Stomach (tissue), 9 donors: ENCODE measurements around the gene ACAD8. TPM values are rescaled to one million over a fixed set of nuclear protein-coding genes. Genes with fewer than 3 reads are reported as not detected.
"Not testable (repeated sequence)": the region's sequence is repeated elsewhere in the genome, so short reads cannot be mapped to it uniquely, and the experiment has no call there.

Source experiments
- DNase-seq, 2 donors: peaks; one replicate each; pipeline versions ENCODE4 v3.0.0 to v3.0.0-alpha.2; 2013 to 2019
- H3K27ac ChIP-seq, 5 donors: fragments of 200-600 bp in 4 of 5; sonication (generic) in 4 of 5; one replicate each; pipeline ENCODE4 v1.5.1; 2013 to 2019; ENCODE audit warnings: mild to moderate bottlenecking in 1 of 5, moderate library complexity in 1 of 5
- H3K27me3 ChIP-seq, 3 donors: fragments of 200-600 bp; sonication (generic); one replicate each; pipeline ENCODE4 v1.5.1; 2017 to 2019; ENCODE audit warnings: mixed run types in 1 of 3
- H3K36me3 ChIP-seq, 4 donors: fragments of 200-600 bp; sonication (generic); 1 replicate in 3 of 4; 2 replicates in 1 of 4; pipeline ENCODE4 v1.5.1; 2016 to 2019
- H3K4me1 ChIP-seq, 4 donors: fragments of 200-600 bp; sonication (generic); one replicate each; pipeline ENCODE4 v1.5.1; 2016 to 2019
- H3K4me3 ChIP-seq, 4 donors: fragments of 200-600 bp; sonication (generic) in 3 of 4; one replicate each; pipeline ENCODE4 v1.5.1; 2016 to 2019; ENCODE audit warnings: mild to moderate bottlenecking in 1 of 4
- H3K9me3 ChIP-seq, 4 donors: fragments of 200-600 bp; sonication (generic); one replicate each; pipeline ENCODE4 v1.5.1; 2016 to 2019
- EP300 ChIP-seq: sonication (generic); formaldehyde crosslinking; IDR thresholded peaks from one replicate; pipeline ENCODE4 v1.6.1; 2017; ENCODE audit warnings: antibody characterized with exemption
- POLR2A ChIP-seq, 4 donors: fragments of 450-650 bp; IDR thresholded peaks; one replicate each; pipeline ENCODE4 v1.6.1; 2016; ENCODE audit warnings: antibody characterized with exemption in 4 of 4, control low read depth in 2 of 4, mild to moderate bottlenecking in 1 of 4, moderate library complexity in 1 of 4
- POLR2AphosphoS5 ChIP-seq, 3 donors: sonication (generic); formaldehyde crosslinking; IDR thresholded peaks; one replicate each; pipeline ENCODE4 v1.6.1; 2016; ENCODE audit warnings: antibody characterized with exemption in 3 of 3
- WGBS, 5 donors: extraction: QIAGEN DNeasy Blood & Tissue Kit in 3 of 5; methylation state at CpG; one replicate each; pipeline versions ENCODE4 v1.1.5 to v1.1.7; 2013 to 2018; 5-methylcytosine and 5-hydroxymethylcytosine counted together
- intact Hi-C: fragments of 100-400 bp; cut with DNase I; formaldehyde crosslinking; loops from one replicate; pipeline ENCODE4 v1.15.1; 2023; ENCODE audit warnings: low total_unique reads
- polyA plus RNA-seq, 3 donors: library from polyadenylated mRNA; stranded (reverse); fragments of 200-250 nt; gene quantifications; one replicate each; pipeline ENCODE4 v1.2.3, GENCODE V29; 2013
- total RNA-seq, 5 donors: library from RNA; depleted of rRNA; stranded (reverse); fragments of >200 nt; gene quantifications; one replicate each; pipeline versions ENCODE4 v1.1.0 to v1.2.3, GENCODE V29; 2014 to 2016
- TF ChIP-seq, protein P1 (sequence below), 7 experiments: fragments of 450-650 bp in 4 of 7; fragments of 200-600 bp in 3 of 7; sonication (generic) in 3 of 7; IDR thresholded peaks; one replicate each; pipeline ENCODE4 v1.5.1; 2016 to 2019; ENCODE audit warnings: antibody characterized with exemption in 7 of 7, control low read depth in 2 of 7, mild to moderate bottlenecking in 1 of 7
- donor health status: healthy with polysubstance abuse.
- donor health status: Bipolar disorder and iron deficiency.
- donor health status: healthy.

Gene ACAD8
- total and polyA plus RNA-seq, 8 donors = 15.1 to 44.6 (median 26.5) TPM

DNA sequence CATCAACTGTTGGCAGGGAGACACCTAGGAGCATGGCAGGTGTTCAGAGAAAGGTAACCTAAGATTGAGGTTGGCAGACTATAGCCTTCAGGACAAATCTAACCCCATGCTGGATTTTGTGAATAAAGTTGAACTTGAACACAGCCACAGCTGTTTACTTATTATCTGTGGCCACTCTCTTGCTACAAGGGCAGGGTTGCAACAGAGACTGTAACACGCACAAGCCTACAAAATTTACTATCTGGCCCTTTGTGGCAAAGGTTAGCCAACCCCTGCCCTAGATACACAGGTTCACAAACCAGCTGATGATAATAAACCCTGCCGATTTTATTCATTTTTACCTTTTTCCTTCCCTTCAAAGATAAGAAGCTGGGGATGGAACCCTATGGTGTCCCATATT, 2.7 kb upstream of the ACAD8 start:
- H3K4me3 ChIP-seq = no peak overlapping the region
- TF ChIP-seq, protein P1, sequence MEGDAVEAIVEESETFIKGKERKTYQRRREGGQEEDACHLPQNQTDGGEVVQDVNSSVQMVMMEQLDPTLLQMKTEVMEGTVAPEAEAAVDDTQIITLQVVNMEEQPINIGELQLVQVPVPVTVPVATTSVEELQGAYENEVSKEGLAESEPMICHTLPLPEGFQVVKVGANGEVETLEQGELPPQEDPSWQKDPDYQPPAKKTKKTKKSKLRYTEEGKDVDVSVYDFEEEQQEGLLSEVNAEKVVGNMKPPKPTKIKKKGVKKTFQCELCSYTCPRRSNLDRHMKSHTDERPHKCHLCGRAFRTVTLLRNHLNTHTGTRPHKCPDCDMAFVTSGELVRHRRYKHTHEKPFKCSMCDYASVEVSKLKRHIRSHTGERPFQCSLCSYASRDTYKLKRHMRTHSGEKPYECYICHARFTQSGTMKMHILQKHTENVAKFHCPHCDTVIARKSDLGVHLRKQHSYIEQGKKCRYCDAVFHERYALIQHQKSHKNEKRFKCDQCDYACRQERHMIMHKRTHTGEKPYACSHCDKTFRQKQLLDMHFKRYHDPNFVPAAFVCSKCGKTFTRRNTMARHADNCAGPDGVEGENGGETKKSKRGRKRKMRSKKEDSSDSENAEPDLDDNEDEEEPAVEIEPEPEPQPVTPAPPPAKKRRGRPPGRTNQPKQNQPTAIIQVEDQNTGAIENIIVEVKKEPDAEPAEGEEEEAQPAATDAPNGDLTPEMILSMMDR (IDR thresholded peaks at IDR 0.05) = no peak
- TF ChIP-seq EP300 (no peak), POLR2A (IDR thresholded peaks at IDR 0.05) (no peak), POLR2AphosphoS5 (IDR thresholded peaks at IDR 0.05) (no peak)
- H3K27me3 ChIP-seq = no peaks in the 10 kb centered on the region
- H3K27ac ChIP-seq = no peak overlapping the region
- intact Hi-C loops = no loop called here
- no peak for DNase-seq
- 77 to 94% (median 79%) methylated on average over 2 of the region's 2 CpGs for WGBS, 5 donors
- H3K4me1 ChIP-seq = peaks cover 17 to 36% (median 29%) of the 10 kb centered on the region in 4 donors
- peaks cover 44 to 56% (median 55%) of the 10 kb centered on the region in 4 donors for H3K36me3 ChIP-seq
- H3K9me3 ChIP-seq = no peaks in the 10 kb centered on the region

DNA sequence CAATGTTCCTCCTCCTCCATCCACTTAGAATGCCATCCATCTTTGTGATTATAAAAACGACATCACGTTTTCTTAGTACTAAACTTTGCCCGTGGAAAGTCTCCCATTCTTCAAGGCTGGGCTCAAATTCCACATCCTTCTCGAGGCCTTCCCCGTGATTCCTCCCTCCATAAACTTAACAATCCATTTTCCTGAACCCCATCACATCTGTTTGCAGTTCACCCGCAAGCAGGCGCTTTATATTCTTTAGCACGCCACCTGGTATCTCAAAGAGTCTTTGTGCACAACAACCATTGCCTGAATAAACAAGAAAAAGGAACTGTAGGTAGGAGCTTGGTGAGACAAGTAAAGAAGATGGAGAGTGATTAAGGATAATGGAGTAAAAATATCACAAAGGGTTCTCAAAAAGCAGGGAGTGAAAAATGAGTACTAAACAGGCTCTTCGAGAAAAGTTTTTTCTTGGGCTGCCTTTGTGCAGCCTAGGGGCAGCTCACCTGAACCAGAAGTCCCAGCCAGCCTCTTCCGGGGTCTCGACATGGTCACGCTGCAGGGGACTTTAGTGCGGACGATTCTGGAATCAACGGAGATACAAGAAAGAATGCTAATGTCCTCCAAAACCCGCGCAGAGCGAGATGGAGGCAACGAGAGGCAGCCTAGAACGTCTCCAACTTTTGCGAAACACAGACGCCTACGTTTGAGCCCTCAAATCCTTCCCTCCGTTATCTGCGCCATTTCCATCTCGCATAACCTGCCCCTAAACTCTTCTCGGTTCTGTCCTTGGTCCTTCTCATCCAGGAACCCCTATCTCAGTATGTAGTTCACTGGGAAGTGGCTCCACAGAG, 801 bp upstream of the ACAD8 start:
- H3K27ac ChIP-seq = peak overlapping the region; percentile 28 to 86 (median 75)
- DNase-seq = peak in 1 of 2 donors; percentile 64
- H3K4me3 ChIP-seq = peak overlapping the region; percentile 74 to 98 (median 88)
- H3K9me3 ChIP-seq = no peaks in the 10 kb centered on the region
- H3K4me1 ChIP-seq = peaks cover 17 to 43% (median 29%) of the 10 kb centered on the region in 4 donors
- TF ChIP-seq, protein P1 (IDR thresholded peaks at IDR 0.05) = no peak
- TF ChIP-seq POLR2AphosphoS5 (IDR thresholded peaks at IDR 0.05) (no peak), EP300 (no peak), POLR2A (IDR thresholded peaks at IDR 0.05) (no peak)
- WGBS, 5 donors = 2 to 5% (median 3%) methylated on average over 27 of the region's 27 CpGs
- H3K36me3 ChIP-seq = peaks cover 27 to 47% (median 46%) of the 10 kb centered on the region in 4 donors
- H3K27me3 ChIP-seq = no peaks in the 10 kb centered on the region
- intact Hi-C loops = no loop called here

DNA sequence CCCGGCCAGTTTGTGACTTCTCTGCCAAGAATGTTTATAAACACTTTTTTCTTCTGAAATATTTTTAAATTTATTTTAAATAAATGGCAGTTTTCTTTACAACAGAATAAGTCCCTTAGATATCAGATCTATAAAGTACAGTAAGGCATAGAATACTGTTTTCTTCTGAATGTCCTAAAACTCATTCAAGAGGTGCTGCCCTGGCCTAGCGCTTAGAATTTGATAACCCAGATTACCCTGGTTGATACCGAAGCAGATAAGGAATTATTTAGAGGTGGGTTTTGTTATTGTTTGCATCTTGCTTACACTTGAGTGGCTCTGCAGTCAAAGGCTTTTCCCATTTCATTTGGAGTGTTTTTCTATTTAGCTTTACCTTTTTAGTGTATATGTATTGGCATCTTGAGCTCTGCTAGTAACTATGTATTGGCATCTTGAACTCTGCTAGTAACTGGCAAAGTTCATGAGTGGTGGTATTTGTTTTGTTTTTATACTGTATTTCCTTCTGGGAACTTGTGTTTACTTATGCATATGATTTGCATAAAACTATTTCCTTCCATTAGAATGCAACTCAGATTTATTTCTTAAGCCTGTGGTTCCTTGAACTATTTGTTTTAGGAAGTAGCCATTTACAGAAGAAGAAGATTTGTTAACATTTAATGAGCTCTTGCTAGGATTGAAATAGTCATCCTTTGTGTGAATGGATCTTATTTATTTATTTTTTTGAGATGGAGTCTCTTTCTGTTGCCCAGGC, 1.2 kb downstream of the ACAD8 start:
- no peak for DNase-seq
- 32 to 44% (median 39%) methylated on average over 3 of the region's 3 CpGs for WGBS, 5 donors

DNA sequence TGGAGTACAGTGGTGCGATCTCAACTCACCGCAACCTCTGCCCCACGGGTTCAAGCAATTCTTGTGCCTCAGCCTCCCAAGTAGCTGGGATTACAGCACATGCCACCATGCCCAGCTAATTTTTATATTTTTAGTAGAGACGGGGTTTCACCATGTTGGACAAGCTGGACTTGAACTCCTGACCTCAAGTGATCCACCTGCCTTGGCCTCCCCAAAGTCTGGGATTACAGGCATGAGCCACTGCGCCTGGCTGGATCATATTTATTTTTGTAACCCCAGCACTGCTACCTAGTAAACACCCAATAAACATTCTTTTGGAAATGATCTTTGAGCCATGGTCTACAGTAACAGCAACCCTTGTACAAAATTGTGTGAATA, 1.8 kb downstream of the ACAD8 start:
- WGBS, 5 donors = 93 to 98% (median 95%) methylated on average over 5 of the region's 5 CpGs
- H3K36me3 ChIP-seq = peaks cover 20 to 47% (median 46%) of the 10 kb centered on the region in 4 donors
- peaks cover 17 to 43% (median 29%) of the 10 kb centered on the region in 4 donors for H3K4me1 ChIP-seq
- intact Hi-C loops, H3K4me3 ChIP-seq, H3K27ac ChIP-seq, H3K9me3 ChIP-seq, H3K27me3 ChIP-seq, DNase-seq: not testable (repeated sequence)

More for the DNA sequence above, 1.2 kb downstream of the ACAD8 start:
- Histone ChIP-seq H3K4me3 (peak overlapping the region; percentile 74 to 98 (median 88)), H3K9me3 (no peaks in the 10 kb centered on the region), H3K27me3 (no peaks in the 10 kb centered on the region), H3K4me1 (peaks cover 17 to 43% (median 29%) of the 10 kb centered on the region in 4 donors), H3K27ac (no peak overlapping the region), H3K36me3 (peaks cover 22 to 47% (median 46%) of the 10 kb centered on the region in 4 donors)
- intact Hi-C loops = no loop called here
- no peak for TF ChIP-seq POLR2A (IDR thresholded peaks at IDR 0.05)
- no peak for TF ChIP-seq EP300
- TF ChIP-seq, protein P1 (IDR thresholded peaks at IDR 0.05) = no peak
- no peak for TF ChIP-seq POLR2AphosphoS5 (IDR thresholded peaks at IDR 0.05)
